CD4-positive, alpha-beta T cell treated with Interferon gamma for 1 hour (primary cell): Measurements from ENCODE around the gene HSPA1A.
"Not testable (repeated sequence)": the region's sequence is repeated elsewhere in the genome, so short reads cannot be mapped to it uniquely, and the experiment has no call there.

ENCODE experiments used
- DNase-seq: peaks from one replicate; pipeline ENCODE4 v3.0.0-alpha.2; 2020

HSPA1A gene

GRCh38 chr6:31781244-31782125 lies 33.9 kb upstream of the HSPA1A start:
- no peak for DNase-seq

GRCh38 chr6:31782126-31782855 lies 33.1 kb upstream of the HSPA1A start:
- no peak for DNase-seq

- no peak for DNase-seq
Measured at GRCh38 chr6:31784098-31784925, 31.0 kb upstream of the HSPA1A start.

- no peak for DNase-seq
Measured at GRCh38 chr6:31785475-31785874, 29.9 kb upstream of the HSPA1A start.

- no peak for DNase-seq
Measured at GRCh38 chr6:31791324-31792089, 23.8 kb upstream of the HSPA1A start.

- no peak for DNase-seq
Measured at GRCh38 chr6:31792090-31792374, 23.3 kb upstream of the HSPA1A start.

- DNase-seq: no peak
Measured at GRCh38 chr6:31792761-31793171, 22.6 kb upstream of the HSPA1A start.

- not testable (repeated sequence) for DNase-seq
Measured at GRCh38 chr6:31793927-31794245, 21.5 kb upstream of the HSPA1A start.

GRCh38 chr6:31794294-31794865 lies 21.0 kb upstream of the HSPA1A start:
- DNase-seq: no peak

GRCh38 chr6:31794866-31795615 lies 20.3 kb upstream of the HSPA1A start:
- no peak for DNase-seq

- DNase-seq: peak; percentile 90
Measured at GRCh38 chr6:31795616-31796298, 19.6 kb upstream of the HSPA1A start, which contains the start of gene VARS1. VARS1 (minus strand) TSS chr6:31795752; CDS start chr6:31795217, 535 bp downstream.

GRCh38 chr6:31796993-31797385 lies 18.4 kb upstream of the HSPA1A start:
- DNase-seq: no peak

- peak; percentile 47 for DNase-seq
Measured at GRCh38 chr6:31797588-31797987, 17.8 kb upstream of the HSPA1A start.

- DNase-seq: no peak
Measured at GRCh38 chr6:31799781-31800180, 15.6 kb upstream of the HSPA1A start.

GRCh38 chr6:31801031-31801927 lies 14.1 kb upstream of the HSPA1A start:
- not testable (repeated sequence) for DNase-seq

GRCh38 chr6:31805939-31806469 lies 9.3 kb upstream of the HSPA1A start:
- DNase-seq: no peak

- DNase-seq: peak; percentile 98
Measured at GRCh38 chr6:31806470-31807272, 8.7 kb upstream of the HSPA1A start, which contains the start of gene LSM2. LSM2 (minus strand) TSS chr6:31806966; CDS start chr6:31806757, 209 bp downstream.

- not testable (repeated sequence) for DNase-seq
Measured at GRCh38 chr6:31808599-31808998, 6.7 kb upstream of the HSPA1A start.
